ENCODE results near the gene ACTR6.

The ACTR6 gene

GRCh38 chr12:100267603-100268281, 67.1 kb downstream of the ACTR6 start:
- peak; percentile 41 for DNase-seq

DNA sequence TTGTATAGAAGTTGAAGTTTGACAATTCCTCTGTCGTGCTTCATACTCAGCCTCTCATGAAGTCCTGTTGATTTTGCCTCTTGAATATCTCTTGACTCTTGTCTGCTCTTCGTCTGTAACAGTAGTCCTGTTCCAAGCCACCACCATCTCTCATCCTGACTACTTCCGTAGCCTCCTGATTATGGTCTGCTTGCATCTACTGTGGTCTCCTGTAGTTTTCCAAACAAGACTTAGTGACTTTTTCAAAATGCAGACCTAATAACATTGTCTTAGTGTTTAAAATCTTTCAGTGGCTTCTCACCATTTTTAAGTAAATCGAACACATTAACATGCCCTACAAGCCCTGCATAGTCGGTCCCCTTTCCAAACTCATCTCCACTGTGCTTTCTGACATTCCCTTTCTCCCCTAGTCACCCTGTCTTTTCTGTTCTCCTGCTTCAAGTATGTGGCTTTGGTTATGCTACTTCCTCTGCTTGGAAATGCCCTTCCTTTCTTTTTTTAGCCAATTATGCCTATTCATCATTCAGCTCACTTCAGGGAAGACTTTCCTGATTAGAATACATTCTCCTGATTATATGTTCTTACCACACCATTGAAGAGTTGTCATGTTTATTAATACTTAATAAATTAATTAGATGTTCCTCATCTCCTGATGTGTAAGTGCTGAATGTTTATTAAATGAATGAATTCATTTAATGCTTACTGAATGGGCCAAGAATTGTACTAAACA, 68.4 kb downstream of the ACTR6 start:
- DNase-seq = no peak

- DNase-seq = no peak
Observed at GRCh38 chr12:100273782-100274181, 73.2 kb downstream of the ACTR6 start.

All from RPMI8226 (cell line).